Neuron (in vitro differentiated cells): ENCODE measurements around the gene TMEM62.

ENCODE experiments used
- H2AFZ ChIP-seq: one replicate; pipeline ENCODE4 v1.6.1; 2013; ENCODE audit warnings: low read depth, mild to moderate bottlenecking, inconsistent platforms, low read length, moderate library complexity
- H3K27me3 ChIP-seq: one replicate; pipeline ENCODE4 v1.6.1; 2013; ENCODE audit warnings: low read length; ENCODE audit not compliant: insufficient read depth
- H3K36me3 ChIP-seq: one replicate; pipeline ENCODE4 v1.6.1; 2013; ENCODE audit warnings: low read length; ENCODE audit not compliant: insufficient read depth
- H3K4me1 ChIP-seq: one replicate; pipeline ENCODE4 v1.6.1; 2013; ENCODE audit warnings: low read length; ENCODE audit not compliant: insufficient read depth
- H3K4me3 ChIP-seq: 2 replicates; pipeline ENCODE4 v1.5.1; 2013; ENCODE audit warnings: mild to moderate bottlenecking, low read length, moderate library complexity
- H3K9me3 ChIP-seq: one replicate; pipeline ENCODE4 v1.6.1; 2013; ENCODE audit warnings: low read length

TMEM62 gene

DNA sequence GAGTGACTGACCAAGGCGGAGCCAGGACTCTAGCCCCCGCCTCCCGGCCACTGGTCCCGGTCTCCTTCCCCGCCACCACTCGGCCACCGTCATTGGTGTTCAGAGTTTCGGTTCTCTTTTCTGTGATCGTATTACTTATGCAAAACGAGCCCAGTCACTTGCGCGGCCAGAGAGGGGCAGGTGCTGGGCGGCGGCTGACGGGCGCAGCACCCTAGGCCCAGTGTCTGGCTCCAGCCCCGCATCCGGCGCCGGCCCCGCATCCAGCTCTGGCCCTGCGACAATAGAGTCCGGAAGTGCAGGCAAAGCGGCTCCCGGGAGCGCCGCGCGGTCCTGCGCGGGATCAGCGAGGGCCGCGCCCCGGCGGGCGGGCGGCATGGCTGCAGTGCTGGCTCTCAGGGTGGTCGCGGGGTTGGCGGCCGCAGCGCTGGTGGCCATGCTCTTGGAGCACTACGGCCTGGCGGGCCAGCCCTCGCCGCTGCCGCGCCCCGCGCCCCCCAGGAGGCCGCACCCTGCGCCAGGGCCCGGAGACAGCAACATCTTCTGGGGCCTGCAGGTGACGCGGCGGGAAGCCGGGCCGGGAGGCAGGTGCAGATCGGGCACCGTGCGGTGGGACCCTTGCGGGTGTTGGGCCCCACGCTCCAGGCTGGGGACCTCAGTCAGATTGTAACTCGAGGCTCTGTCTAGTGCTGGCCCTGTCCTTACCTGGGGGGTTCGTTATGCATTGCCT lies at the start of gene TMEM62:
Gene TMEM62 (plus strand): TSS at position 157 of the 727 bp plus-strand sequence. CDS start 217 bp downstream, at position 374.
- Histone ChIP-seq H3K4me3 (peak within 1 kb of the TSS; percentile 74), H3K27me3 (no peaks in the 10 kb centered on the region), H2AFZ (peak within 1 kb of the TSS; percentile 97), H3K9me3 (no peaks in the 10 kb centered on the region), H3K4me1 (peaks cover 11% of the 10 kb centered on the region), H3K36me3 (peaks cover 19% of the 10 kb centered on the region)

DNA sequence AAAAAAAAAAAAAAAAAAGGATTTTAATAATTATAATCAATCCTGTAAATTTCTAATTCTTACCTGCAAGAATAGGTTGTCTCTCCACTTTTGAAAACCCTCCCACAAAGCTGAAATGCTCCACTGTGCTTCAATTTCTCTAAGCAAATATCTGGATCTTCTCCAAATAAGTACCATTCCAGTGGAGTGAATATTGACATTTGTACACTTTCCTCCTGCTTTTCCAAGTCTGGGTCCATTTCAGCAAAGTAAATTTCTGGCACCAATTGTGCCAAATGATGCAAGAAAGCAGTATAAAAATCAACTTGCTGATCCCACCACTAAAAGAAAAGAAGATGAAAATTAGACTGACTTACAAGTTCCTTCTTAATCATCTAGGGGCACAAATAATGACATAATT lies 47.5 kb upstream of the TMEM62 start:
- peaks cover 42% of the 10 kb centered on the region for H3K36me3 ChIP-seq

DNA sequence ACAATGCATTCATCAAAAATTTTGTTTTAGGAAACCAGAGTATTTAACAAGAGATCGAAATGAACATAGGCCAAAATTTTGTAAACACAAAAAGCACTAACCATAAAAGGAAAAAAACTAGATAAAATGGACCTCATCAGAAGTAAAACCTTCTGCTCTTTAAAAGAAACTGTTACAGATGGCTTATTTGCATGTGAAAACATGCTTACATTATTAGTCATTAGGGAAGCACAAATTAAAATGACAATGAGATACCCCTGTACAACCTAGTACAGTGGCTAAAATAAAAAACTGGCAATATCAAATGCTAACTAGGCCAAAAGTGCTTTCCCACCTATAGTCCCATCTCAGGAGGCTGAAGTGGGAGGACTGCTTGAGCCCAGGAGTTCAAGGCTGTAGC lies 46.8 kb upstream of the TMEM62 start:
- Histone ChIP-seq H2AFZ (no peak overlapping the region), H3K4me1 (no peaks in the 10 kb centered on the region), H3K4me3 (no peak overlapping the region), H3K27me3 (no peaks in the 10 kb centered on the region), H3K9me3 (peaks cover 1% of the 10 kb centered on the region), H3K36me3 (peaks cover 36% of the 10 kb centered on the region)

More for the DNA sequence above, 47.5 kb upstream of the TMEM62 start:
- Histone ChIP-seq H3K4me1 (no peaks in the 10 kb centered on the region), H3K4me3 (no peak overlapping the region), H2AFZ (no peak overlapping the region), H3K27me3 (no peaks in the 10 kb centered on the region), H3K9me3 (peaks cover 1% of the 10 kb centered on the region)

DNA sequence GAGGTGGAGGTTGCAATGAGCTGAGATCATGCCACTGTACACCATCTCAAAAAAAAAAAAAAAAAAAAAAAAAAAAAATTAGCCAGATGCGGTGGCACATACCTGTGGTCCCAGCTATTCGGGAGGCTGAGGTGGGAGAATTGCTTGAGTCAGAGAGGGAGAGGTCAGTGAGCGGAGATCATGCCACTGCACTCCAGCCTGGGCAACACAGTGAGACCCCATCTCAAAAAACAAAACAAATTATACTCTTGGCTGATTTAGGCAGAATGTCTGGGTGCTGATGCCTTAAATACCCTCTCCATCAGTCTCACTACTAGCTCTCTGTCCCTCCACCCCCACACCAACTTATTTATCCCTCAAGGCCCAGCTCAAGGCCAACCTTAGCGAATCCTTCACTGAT lies 41.5 kb upstream of the TMEM62 start:
- no peaks in the 10 kb centered on the region for H3K27me3 ChIP-seq
- H3K36me3 ChIP-seq, result peaks cover 9% of the 10 kb centered on the region
- H3K4me3 ChIP-seq, result no peak overlapping the region
- no peaks in the 10 kb centered on the region for H3K9me3 ChIP-seq
- H2AFZ ChIP-seq, result no peak overlapping the region
- H3K4me1 ChIP-seq, result no peaks in the 10 kb centered on the region

DNA sequence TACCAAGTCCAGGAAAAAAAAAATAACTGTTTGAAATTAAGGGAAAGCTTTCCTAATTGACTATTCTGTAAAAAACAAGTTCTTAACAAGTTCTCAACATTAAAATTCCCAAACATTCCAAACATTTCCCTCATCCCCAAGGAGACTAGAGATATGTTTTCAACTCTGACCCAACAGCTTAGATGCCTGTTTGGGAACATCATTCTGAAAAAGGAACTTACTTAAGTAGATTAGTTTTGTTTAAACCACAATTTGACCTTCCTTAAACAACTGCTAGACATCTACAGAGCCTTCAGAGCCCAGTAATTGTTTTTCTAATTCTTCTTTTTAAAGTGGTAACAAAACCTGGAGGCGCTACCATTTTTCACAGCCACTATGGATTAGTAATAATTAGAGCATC lies 40.4 kb upstream of the TMEM62 start:
- H3K4me3 ChIP-seq, result no peak overlapping the region
- H3K4me1 ChIP-seq, result no peaks in the 10 kb centered on the region
- H3K27me3 ChIP-seq, result no peaks in the 10 kb centered on the region
- no peaks in the 10 kb centered on the region for H3K9me3 ChIP-seq
- peaks cover 16% of the 10 kb centered on the region for H3K36me3 ChIP-seq
- H2AFZ ChIP-seq, result no peak overlapping the region

DNA sequence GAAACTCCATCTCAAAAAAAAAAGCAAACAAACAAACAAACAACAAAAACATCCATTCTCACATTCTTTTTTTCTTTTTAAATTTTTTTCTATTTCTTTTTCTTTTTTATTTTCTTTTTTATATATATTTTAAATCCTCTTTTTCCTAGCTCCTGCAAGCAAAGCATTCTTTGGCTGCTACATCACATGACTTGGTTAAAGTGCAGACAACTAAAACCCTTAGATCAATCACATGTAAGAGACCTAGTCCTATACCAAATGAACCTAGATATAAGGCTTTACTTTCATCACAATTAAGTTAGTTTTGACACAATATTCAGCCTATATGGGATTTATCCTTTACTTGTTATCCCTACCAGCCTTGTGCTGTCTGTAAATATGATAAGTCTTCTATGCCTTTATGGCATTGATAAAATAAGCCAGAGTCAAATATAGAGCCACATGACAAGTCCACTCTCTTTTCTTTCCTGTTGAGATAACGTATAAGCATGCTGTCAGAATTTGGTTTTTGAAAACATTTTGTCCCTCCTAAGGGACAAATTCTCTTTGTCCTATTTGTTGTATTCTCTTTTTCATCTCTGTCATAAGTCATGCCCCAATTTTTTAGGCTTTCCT lies 38.9 kb upstream of the TMEM62 start:
- Histone ChIP-seq H3K4me3 (no peak overlapping the region), H3K36me3 (peaks cover 26% of the 10 kb centered on the region)

DNA sequence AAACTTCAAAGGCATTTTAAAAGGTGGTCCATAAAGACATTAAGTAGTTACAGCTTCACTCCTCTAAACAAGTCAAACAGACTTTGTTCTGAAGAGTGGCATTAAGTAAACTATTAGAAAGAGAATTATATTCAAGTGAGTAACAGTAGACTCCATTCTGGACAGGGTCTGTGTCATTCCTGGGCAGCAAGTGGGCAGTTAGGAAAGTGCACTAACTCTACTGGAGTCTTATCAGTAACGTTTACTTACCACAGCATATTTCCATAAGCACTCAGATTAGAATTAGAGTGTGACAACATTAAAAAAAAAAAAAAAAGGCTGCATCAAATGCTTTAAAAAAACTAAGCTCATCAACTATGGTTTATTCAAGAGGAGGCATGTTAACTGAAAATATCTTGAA lies 38.1 kb upstream of the TMEM62 start:
- no peak overlapping the region for H2AFZ ChIP-seq
- no peaks in the 10 kb centered on the region for H3K9me3 ChIP-seq
- peaks cover 28% of the 10 kb centered on the region for H3K36me3 ChIP-seq

More for the DNA sequence above, 38.9 kb upstream of the TMEM62 start:
- H2AFZ ChIP-seq, result no peak overlapping the region
- no peaks in the 10 kb centered on the region for H3K27me3 ChIP-seq
- no peaks in the 10 kb centered on the region for H3K4me1 ChIP-seq
- H3K9me3 ChIP-seq, result no peaks in the 10 kb centered on the region

DNA sequence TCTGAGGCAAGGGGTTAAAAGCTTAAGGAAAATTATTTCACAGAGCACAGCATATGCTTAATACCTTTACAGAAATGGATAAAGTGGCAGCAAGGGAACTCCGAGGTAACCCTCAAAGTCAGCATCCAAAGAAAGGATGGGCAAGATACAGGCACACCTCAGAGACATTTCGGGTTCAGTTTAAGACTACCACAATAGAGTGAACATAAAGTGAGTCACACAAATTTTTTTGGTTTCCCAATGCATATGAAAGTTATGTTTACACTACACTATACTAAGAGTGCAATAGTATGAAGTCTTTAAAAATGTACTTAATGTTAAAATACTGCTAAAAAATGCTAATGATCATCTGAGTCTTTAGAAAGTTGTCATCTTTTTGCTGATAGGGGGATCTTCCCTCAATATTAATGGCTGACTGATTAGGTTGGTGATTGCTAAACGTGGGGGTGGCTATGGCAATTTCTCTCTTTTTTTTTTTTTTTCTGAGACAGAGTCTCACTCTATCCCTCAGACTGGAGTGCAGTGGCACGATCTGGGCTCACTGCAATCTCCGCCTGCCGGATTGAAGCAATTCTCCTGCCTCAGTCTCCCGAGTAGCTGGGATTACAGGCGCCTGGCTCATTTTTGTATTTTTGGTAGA lies 37.6 kb upstream of the TMEM62 start:
- H3K4me1 ChIP-seq, result no peaks in the 10 kb centered on the region
- no peaks in the 10 kb centered on the region for H3K27me3 ChIP-seq
- H2AFZ ChIP-seq, result no peak overlapping the region
- H3K4me3 ChIP-seq, result no peak overlapping the region
- peaks cover 32% of the 10 kb centered on the region for H3K36me3 ChIP-seq
- no peaks in the 10 kb centered on the region for H3K9me3 ChIP-seq

More for the DNA sequence above, 38.1 kb upstream of the TMEM62 start:
- H3K27me3 ChIP-seq, result no peaks in the 10 kb centered on the region
- H3K4me3 ChIP-seq, result no peak overlapping the region
- no peaks in the 10 kb centered on the region for H3K4me1 ChIP-seq

DNA sequence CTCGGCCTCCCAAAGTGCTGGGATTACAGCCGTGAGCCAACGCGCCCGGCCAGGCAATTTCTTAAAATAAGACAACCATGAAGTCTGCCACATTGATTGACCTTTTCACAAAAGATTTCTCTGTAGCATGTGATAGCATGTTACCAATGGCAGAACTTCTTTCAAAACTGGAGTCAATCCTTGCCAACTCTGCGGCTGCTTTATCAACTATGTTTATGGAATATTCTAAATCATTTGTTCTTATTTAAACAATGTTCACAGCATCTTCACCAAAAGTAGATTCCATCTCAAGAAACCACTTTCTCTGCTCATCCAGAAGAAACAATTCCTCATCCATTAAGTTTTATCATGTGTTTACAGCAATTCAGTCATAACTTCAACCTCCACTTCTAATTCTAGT lies 37.0 kb upstream of the TMEM62 start:
- Histone ChIP-seq H3K4me3 (no peak overlapping the region), H3K36me3 (peaks cover 38% of the 10 kb centered on the region), H3K27me3 (no peaks in the 10 kb centered on the region), H3K4me1 (no peaks in the 10 kb centered on the region), H2AFZ (no peak overlapping the region), H3K9me3 (peaks cover 4% of the 10 kb centered on the region)

DNA sequence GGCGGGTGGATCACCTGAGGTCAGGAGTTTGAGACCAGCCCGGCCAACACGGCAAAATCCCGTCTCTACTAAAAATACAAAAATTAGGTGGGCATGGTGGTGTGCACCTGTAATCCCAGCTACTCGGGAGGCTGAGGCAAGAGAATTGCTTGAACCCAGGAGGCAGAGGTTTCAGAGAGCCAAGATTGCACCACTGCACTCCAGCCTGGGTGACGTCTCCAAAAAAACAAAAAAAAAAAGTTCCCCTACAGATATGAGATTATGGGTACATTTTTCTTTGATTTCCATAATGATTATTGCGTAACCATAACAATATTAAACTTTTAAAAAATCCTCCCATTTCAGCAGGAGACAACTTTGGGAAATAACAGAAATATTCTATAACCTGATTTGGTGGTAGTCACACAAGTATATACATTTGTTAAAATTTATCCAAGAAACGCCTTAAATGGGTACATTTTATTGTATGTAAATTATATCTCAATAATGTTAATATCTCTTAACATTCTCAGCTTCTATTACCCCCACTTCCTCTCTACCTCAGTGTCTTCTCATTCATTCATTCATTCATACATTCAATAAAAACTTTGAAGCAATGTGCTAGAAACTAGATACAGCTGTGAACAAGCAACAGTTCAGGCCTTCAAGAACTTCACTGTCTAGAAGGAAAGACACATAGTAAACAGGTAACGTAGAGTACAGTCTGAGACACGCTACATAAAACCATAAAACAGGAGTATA lies 34.1 kb upstream of the TMEM62 start:
- Histone ChIP-seq H2AFZ (no peak overlapping the region), H3K4me3 (no peak overlapping the region), H3K27me3 (no peaks in the 10 kb centered on the region), H3K9me3 (peaks cover 4% of the 10 kb centered on the region), H3K4me1 (peaks cover 8% of the 10 kb centered on the region), H3K36me3 (peaks cover 55% of the 10 kb centered on the region)

DNA sequence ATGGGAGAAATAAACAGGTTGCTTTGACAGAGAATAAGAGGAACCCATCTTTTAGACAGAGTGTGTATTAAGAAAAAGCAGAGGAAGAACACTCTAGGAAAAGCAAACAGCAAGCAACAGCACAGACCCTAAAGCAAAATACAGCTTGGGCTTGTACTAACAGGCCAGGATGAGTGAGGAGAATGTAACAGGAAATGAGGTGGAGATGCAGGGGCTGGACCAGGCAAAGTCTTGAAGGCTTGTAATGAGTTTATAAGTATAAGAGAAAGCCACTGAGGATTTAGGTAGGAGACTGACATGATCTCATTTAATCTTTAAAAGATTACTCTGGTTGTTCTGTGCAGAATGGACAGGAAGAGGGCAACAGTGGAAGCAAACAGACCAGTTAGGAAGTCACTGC lies 32.4 kb upstream of the TMEM62 start:
- no peak overlapping the region for H2AFZ ChIP-seq
- H3K4me1 ChIP-seq, result peaks cover 14% of the 10 kb centered on the region
- peaks cover 54% of the 10 kb centered on the region for H3K36me3 ChIP-seq
- peaks cover 4% of the 10 kb centered on the region for H3K9me3 ChIP-seq
- H3K27me3 ChIP-seq, result no peaks in the 10 kb centered on the region
- H3K4me3 ChIP-seq, result no peak overlapping the region

DNA sequence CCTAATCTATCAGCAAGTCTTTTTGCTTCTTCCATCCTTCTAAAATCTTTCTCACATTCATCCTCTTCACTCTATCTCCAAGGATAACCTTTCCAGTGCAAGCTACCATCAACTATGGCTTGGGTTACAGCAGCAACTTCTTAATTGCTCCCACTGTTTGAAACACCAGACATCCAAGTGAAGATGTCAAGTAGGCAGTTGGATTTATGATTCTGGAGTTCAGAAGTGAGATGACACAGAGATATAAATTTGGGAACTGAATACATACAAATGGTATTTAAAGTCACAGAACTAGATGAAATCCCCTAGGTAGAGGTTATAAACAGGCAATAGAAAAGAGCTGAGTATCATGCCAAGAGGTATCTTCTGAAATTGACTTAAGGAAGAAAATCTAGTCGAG lies 31.2 kb upstream of the TMEM62 start:
- no peaks in the 10 kb centered on the region for H3K27me3 ChIP-seq
- peaks cover 54% of the 10 kb centered on the region for H3K36me3 ChIP-seq
- no peak overlapping the region for H3K4me3 ChIP-seq
- H2AFZ ChIP-seq, result no peak overlapping the region
- peaks cover 14% of the 10 kb centered on the region for H3K4me1 ChIP-seq
- H3K9me3 ChIP-seq, result peaks cover 4% of the 10 kb centered on the region

DNA sequence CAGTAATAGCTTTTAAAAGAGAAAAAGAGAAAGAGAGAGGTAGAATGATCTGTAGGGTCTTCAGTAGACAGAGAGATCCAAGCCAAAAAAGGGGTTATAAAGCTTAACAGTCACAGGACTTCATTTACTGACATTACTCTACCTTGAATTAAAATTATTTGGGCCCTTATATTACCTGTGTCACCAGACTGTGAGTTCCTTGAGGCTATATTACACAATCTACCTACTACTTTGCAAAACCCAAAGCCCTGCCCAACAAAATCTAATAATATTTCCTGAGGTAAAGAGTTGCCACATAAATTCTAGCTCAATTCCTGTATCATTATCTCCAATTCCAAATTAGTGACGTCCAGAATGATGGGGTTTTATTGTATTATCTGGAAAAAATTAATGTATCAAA lies 29.5 kb upstream of the TMEM62 start:
- Histone ChIP-seq H3K27me3 (no peaks in the 10 kb centered on the region), H3K4me3 (no peak overlapping the region), H3K4me1 (peaks cover 14% of the 10 kb centered on the region), H2AFZ (no peak overlapping the region), H3K9me3 (peaks cover 4% of the 10 kb centered on the region), H3K36me3 (peaks cover 40% of the 10 kb centered on the region)
